Suprapubic skin (tissue), 4 donors: ENCODE measurements around the gene PINK1. TPM values are rescaled to one million over a fixed set of nuclear protein-coding genes. Genes with fewer than 3 reads are reported as not detected.
"Not testable (repeated sequence)": the region's sequence is repeated elsewhere in the genome, so short reads cannot be mapped to it uniquely, and the experiment has no call there.

Experiments used
- DNase-seq, 2 donors: peaks; one replicate each; pipeline ENCODE4 v3.0.0-alpha.2; 2019; ENCODE audit warnings: low spot score in 2 of 2
- H3K27ac ChIP-seq: fragments of 200-600 bp; sonication (generic); one replicate; pipeline ENCODE4 v1.5.1; 2019
- H3K27me3 ChIP-seq: fragments of 200-600 bp; sonication (generic); one replicate; pipeline ENCODE4 v1.5.1; 2019
- H3K36me3 ChIP-seq: fragments of 200-600 bp; sonication (generic); one replicate; pipeline ENCODE4 v1.5.1; 2019
- H3K4me1 ChIP-seq: fragments of 200-600 bp; sonication (generic); one replicate; pipeline ENCODE4 v1.5.1; 2019
- H3K4me3 ChIP-seq: fragments of 200-600 bp; sonication (generic); one replicate; pipeline ENCODE4 v1.5.1; 2019; ENCODE audit warnings: mild to moderate bottlenecking
- H3K9me3 ChIP-seq: fragments of 200-600 bp; sonication (generic); one replicate; pipeline ENCODE4 v1.5.1; 2019
- CTCF ChIP-seq, 2 donors: fragments of 200-600 bp in 1 of 2; fragments of 450-650 bp in 1 of 2; sonication (generic) in 1 of 2; IDR thresholded peaks; one replicate each; pipeline ENCODE4 v1.5.1; 2016 to 2019; ENCODE audit warnings: antibody characterized with exemption in 2 of 2, mild to moderate bottlenecking in 1 of 2, moderate library complexity in 1 of 2
- EP300 ChIP-seq: sonication (generic); formaldehyde crosslinking; IDR thresholded peaks from one replicate; pipeline ENCODE4 v1.6.1; 2017; ENCODE audit warnings: antibody characterized with exemption
- POLR2A ChIP-seq, 2 donors: fragments of 450-650 bp; IDR thresholded peaks; one replicate each; pipeline ENCODE4 v1.6.1; 2017; ENCODE audit warnings: antibody characterized with exemption in 2 of 2, mild to moderate bottlenecking in 2 of 2, moderate library complexity in 2 of 2
- POLR2AphosphoS5 ChIP-seq, 3 donors: sonication (generic); formaldehyde crosslinking; IDR thresholded peaks; one replicate each; pipeline ENCODE4 v1.6.1; 2017; ENCODE audit warnings: antibody characterized with exemption in 3 of 3
- WGBS: methylation state at CpG from one replicate; pipeline ENCODE4 v1.1.5; 2018; 5-methylcytosine and 5-hydroxymethylcytosine counted together
- total RNA-seq, 4 donors: library from RNA; depleted of rRNA; stranded (reverse); fragments of >200 nt; gene quantifications; one replicate each; pipeline ENCODE4 v1.1.0, GENCODE V29; 2016

PINK1 gene
- total RNA-seq, 4 donors from 2014 or later, result 91.9 to 116 (median 98.0) TPM

GRCh38 chr1:20672265-20672632, 39.0 kb downstream of the PINK1 start:
- 89% methylated on average over 4 of the region's 4 CpGs for WGBS
- no peak overlapping the region for H3K4me3 ChIP-seq
- H3K27ac ChIP-seq, result no peak overlapping the region
- no peaks in the 10 kb centered on the region for H3K9me3 ChIP-seq
- no peaks in the 10 kb centered on the region for H3K36me3 ChIP-seq
- TF ChIP-seq POLR2A (IDR thresholded peaks at IDR 0.05) (no peak), POLR2AphosphoS5 (IDR thresholded peaks at IDR 0.05) (no peak), EP300 (no peak), CTCF (IDR thresholded peaks at IDR 0.05) (no peak)
- DNase-seq, result no peak
- H3K27me3 ChIP-seq, result peaks cover 2% of the 10 kb centered on the region
- H3K4me1 ChIP-seq, result no peaks in the 10 kb centered on the region

- H3K4me3 ChIP-seq, H3K27ac ChIP-seq, H3K4me1 ChIP-seq, H3K9me3 ChIP-seq, H3K27me3 ChIP-seq, H3K36me3 ChIP-seq, DNase-seq: not testable (repeated sequence)
- WGBS, result 87% methylated on average over 11 of the region's 11 CpGs
Measured at GRCh38 chr1:20673626-20674025, 40.4 kb downstream of the PINK1 start.

GRCh38 chr1:20678599-20678998, 45.3 kb downstream of the PINK1 start:
- H3K27me3 ChIP-seq, result peaks cover 2% of the 10 kb centered on the region
- H3K36me3 ChIP-seq, result no peaks in the 10 kb centered on the region
- 81% methylated on average over 6 of the region's 6 CpGs for WGBS
- no peaks in the 10 kb centered on the region for H3K4me1 ChIP-seq
- H3K27ac ChIP-seq, result no peak overlapping the region
- no peaks in the 10 kb centered on the region for H3K9me3 ChIP-seq
- TF ChIP-seq POLR2A (IDR thresholded peaks at IDR 0.05), result no peak
- TF ChIP-seq EP300, result no peak
- no peak for TF ChIP-seq POLR2AphosphoS5 (IDR thresholded peaks at IDR 0.05)
- no peak for TF ChIP-seq CTCF (IDR thresholded peaks at IDR 0.05)
- no peak for DNase-seq
- H3K4me3 ChIP-seq, result no peak overlapping the region

GRCh38 chr1:20680269-20680668, 47.0 kb downstream of the PINK1 start:
- no peak for TF ChIP-seq EP300
- no peak for TF ChIP-seq CTCF (IDR thresholded peaks at IDR 0.05)

GRCh38 chr1:20681999-20682398, 48.7 kb downstream of the PINK1 start:
- no peaks in the 10 kb centered on the region for H3K27me3 ChIP-seq
- DNase-seq, result no peak
- TF ChIP-seq POLR2AphosphoS5 (IDR thresholded peaks at IDR 0.05) (no peak), EP300 (no peak), POLR2A (IDR thresholded peaks at IDR 0.05) (no peak), CTCF (IDR thresholded peaks at IDR 0.05) (no peak)
- no peak overlapping the region for H3K27ac ChIP-seq
- peaks cover 7% of the 10 kb centered on the region for H3K4me1 ChIP-seq
- no peaks in the 10 kb centered on the region for H3K9me3 ChIP-seq
- H3K4me3 ChIP-seq, result no peak overlapping the region
- no peaks in the 10 kb centered on the region for H3K36me3 ChIP-seq
- 93% methylated on average over 9 of the region's 9 CpGs for WGBS

More at GRCh38 chr1:20680269-20680668, 47.0 kb downstream of the PINK1 start:
- Histone ChIP-seq H3K36me3 (no peaks in the 10 kb centered on the region), H3K4me1 (peaks cover 4% of the 10 kb centered on the region), H3K9me3 (no peaks in the 10 kb centered on the region), H3K27me3 (peaks cover 2% of the 10 kb centered on the region), H3K27ac (no peak overlapping the region), H3K4me3 (no peak overlapping the region)
- WGBS, result 86% methylated on average over 5 of the region's 5 CpGs
- DNase-seq, result no peak

GRCh38 chr1:20682571-20683236, 49.4 kb downstream of the PINK1 start:
- Histone ChIP-seq H3K9me3 (no peaks in the 10 kb centered on the region), H3K4me1 (peaks cover 7% of the 10 kb centered on the region), H3K27me3 (no peaks in the 10 kb centered on the region), H3K36me3 (no peaks in the 10 kb centered on the region), H3K27ac (no peak overlapping the region), H3K4me3 (no peak overlapping the region)
- WGBS, result 86% methylated on average over 24 of the region's 24 CpGs
- TF ChIP-seq CTCF (IDR thresholded peaks at IDR 0.05) (no peak), POLR2AphosphoS5 (IDR thresholded peaks at IDR 0.05) (no peak), POLR2A (IDR thresholded peaks at IDR 0.05) (no peak), EP300 (no peak)
- DNase-seq, result no peak
